DOHH2 (cell line): Measurements from ENCODE around the gene PRDM15.

Source experiments
- H3F3A ChIP-seq: fragments of 200-600 bp; sonication (generic), shearing (Covaris generic); 2 replicates; pipeline ENCODE4 v1.6.0; 2016; ENCODE audit warnings: antibody characterized with exemption, mild to moderate bottlenecking; ENCODE audit not compliant: control insufficient read depth, insufficient read depth
- H3K27ac ChIP-seq: fragments of 200-600 bp; sonication (generic); 2 replicates; pipeline ENCODE4 v1.5.1; 2014; ENCODE audit warnings: low read depth, mild to moderate bottlenecking, low read length, moderate library complexity
- H3K27me3 ChIP-seq: fragments of 200-600 bp; sonication (generic); 2 replicates; pipeline ENCODE4 v1.6.1; 2014; ENCODE audit warnings: mild to moderate bottlenecking, low read length, mixed read lengths; ENCODE audit not compliant: control insufficient read depth
- H3K36me3 ChIP-seq: fragments of 200-600 bp; sonication (generic); 2 replicates; pipeline ENCODE4 v1.6.1; 2014; ENCODE audit warnings: mild to moderate bottlenecking, low read length, moderate library complexity, mixed read lengths; ENCODE audit not compliant: control insufficient read depth
- H3K4me1 ChIP-seq: fragments of 200-600 bp; sonication (generic); 2 replicates; pipeline ENCODE4 v1.6.1; 2014; ENCODE audit warnings: mild to moderate bottlenecking, low read length, mixed read lengths; ENCODE audit not compliant: control insufficient read depth
- H3K4me2 ChIP-seq: fragments of 200-600 bp; sonication (generic); 2 replicates; pipeline ENCODE4 v1.6.0; 2014; ENCODE audit warnings: mild to moderate bottlenecking, low read length, moderate library complexity
- H3K4me3 ChIP-seq: fragments of 200-600 bp; sonication (generic); 2 replicates; pipeline ENCODE4 v1.5.1; 2014; ENCODE audit warnings: mild to moderate bottlenecking, low read length, mixed read lengths
- H3K79me2 ChIP-seq: fragments of 200-600 bp; sonication (generic); 2 replicates; pipeline ENCODE4 v1.6.1; 2014; ENCODE audit warnings: mild to moderate bottlenecking, low read length, mixed read lengths; ENCODE audit not compliant: control insufficient read depth
- H3K9me2 ChIP-seq: fragments of 200-600 bp; sonication (generic); replicated peaks from 2 replicates; pipeline ENCODE4 v1.6.1; 2014; ENCODE audit warnings: mild to moderate bottlenecking, low read length, mixed read lengths; ENCODE audit not compliant: control insufficient read depth
- H3K9me3 ChIP-seq: fragments of 200-600 bp; sonication (generic); 2 replicates; pipeline ENCODE4 v1.6.1; 2014; ENCODE audit warnings: antibody characterized with exemption, low read length, mixed read lengths; ENCODE audit not compliant: control insufficient read depth, insufficient read depth
- H4K20me1 ChIP-seq: fragments of 200-600 bp; sonication (generic); 2 replicates; pipeline ENCODE4 v1.6.0; 2014; ENCODE audit warnings: low read depth, mild to moderate bottlenecking, antibody characterized with exemption, low read length, moderate library complexity; ENCODE audit not compliant: control insufficient read depth, insufficient read depth
- EZH2phosphoT487 ChIP-seq: fragments of 200-600 bp; sonication (generic); IDR thresholded peaks from 2 replicates; pipeline ENCODE4 v1.6.1; 2017; ENCODE audit warnings: borderline replicate concordance, mild to moderate bottlenecking, antibody characterized with exemption, low read length, moderate library complexity, mixed read lengths
- TF ChIP-seq, protein P1 (sequence below): fragments of 200-600 bp; sonication (generic); IDR thresholded peaks from one replicate; pipeline ENCODE4 v1.5.1; 2014; ENCODE audit warnings: antibody characterized with exemption, mild to moderate bottlenecking, low read depth, low read length; ENCODE audit not compliant: poor library complexity, severe bottlenecking

The PRDM15 gene

DNA sequence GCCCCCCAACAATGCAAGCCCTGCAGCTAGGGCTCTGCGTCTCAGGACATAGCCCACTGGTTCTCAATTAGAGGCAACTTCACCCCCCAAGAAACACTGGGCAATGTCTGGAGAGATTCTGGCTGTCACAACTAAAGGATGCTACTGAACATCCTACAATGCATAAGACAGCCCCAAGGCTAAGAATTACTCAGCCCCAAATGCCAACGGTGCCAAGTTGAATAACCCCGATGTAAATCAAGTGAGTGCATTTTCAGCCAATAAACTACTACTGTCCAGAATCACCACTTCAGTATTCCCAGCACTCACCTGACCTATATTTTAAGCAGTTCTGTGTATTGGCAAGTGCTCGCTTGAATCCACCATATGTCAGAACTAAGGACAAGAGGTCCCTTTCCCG lies 119.2 kb downstream of the PRDM15 start:
- H3K4me1 ChIP-seq, result no peaks in the 10 kb centered on the region
- no peaks in the 10 kb centered on the region for H3K9me2 ChIP-seq
- TF ChIP-seq, protein P1, sequence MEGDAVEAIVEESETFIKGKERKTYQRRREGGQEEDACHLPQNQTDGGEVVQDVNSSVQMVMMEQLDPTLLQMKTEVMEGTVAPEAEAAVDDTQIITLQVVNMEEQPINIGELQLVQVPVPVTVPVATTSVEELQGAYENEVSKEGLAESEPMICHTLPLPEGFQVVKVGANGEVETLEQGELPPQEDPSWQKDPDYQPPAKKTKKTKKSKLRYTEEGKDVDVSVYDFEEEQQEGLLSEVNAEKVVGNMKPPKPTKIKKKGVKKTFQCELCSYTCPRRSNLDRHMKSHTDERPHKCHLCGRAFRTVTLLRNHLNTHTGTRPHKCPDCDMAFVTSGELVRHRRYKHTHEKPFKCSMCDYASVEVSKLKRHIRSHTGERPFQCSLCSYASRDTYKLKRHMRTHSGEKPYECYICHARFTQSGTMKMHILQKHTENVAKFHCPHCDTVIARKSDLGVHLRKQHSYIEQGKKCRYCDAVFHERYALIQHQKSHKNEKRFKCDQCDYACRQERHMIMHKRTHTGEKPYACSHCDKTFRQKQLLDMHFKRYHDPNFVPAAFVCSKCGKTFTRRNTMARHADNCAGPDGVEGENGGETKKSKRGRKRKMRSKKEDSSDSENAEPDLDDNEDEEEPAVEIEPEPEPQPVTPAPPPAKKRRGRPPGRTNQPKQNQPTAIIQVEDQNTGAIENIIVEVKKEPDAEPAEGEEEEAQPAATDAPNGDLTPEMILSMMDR, result no peak
- TF ChIP-seq EZH2phosphoT487, result no peak
- H3K36me3 ChIP-seq, result no peaks in the 10 kb centered on the region
- H3K27ac ChIP-seq, result no peak overlapping the region
- H3K27me3 ChIP-seq, result peaks cover 22% of the 10 kb centered on the region
- H3K4me2 ChIP-seq, result no peak overlapping the region
- no peaks in the 10 kb centered on the region for H4K20me1 ChIP-seq
- no peaks in the 10 kb centered on the region for H3K9me3 ChIP-seq
- H3K4me3 ChIP-seq, result no peak overlapping the region
- no peaks in the 10 kb centered on the region for H3K79me2 ChIP-seq
- no peaks in the 10 kb centered on the region for H3F3A ChIP-seq

DNA sequence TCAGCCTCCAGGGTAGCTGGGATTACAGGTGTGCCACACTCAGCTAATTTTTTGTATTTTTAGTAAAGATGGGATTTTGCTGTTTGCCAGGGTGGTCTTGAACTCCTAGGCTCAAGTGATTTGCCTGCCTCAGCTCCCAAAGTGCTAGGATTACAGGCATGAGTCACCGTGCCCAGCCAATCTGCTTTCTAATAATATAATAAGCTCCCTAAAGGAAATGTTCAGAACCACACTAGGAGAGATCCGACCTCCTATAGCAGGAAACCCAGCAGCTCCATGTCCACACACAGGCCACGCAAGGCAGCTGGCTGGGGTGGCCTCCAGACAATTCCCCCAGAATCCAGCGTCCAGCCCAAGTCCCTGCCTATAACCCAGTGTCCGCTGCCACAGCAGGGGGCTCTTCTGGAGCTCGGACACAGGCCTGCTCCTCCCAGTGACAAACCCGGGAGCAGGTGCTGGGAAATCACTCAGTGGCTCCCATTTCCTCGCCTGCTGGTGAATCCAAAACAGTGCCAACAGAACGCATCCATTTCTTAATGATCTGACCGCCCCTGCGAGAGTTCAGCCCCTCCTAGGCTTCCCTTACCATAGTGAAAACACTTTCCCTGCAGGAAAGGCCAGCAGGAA lies 119.8 kb downstream of the PRDM15 start:
- no peaks in the 10 kb centered on the region for H4K20me1 ChIP-seq
- H3K4me3 ChIP-seq, result no peak overlapping the region
- no peaks in the 10 kb centered on the region for H3K36me3 ChIP-seq
- no peaks in the 10 kb centered on the region for H3K9me3 ChIP-seq
- H3K4me1 ChIP-seq, result no peaks in the 10 kb centered on the region
- H3F3A ChIP-seq, result no peaks in the 10 kb centered on the region
- no peak overlapping the region for H3K27ac ChIP-seq
- H3K4me2 ChIP-seq, result no peak overlapping the region
- TF ChIP-seq EZH2phosphoT487, result no peak
- TF ChIP-seq, protein P1, result no peak
- peaks cover 22% of the 10 kb centered on the region for H3K27me3 ChIP-seq
- no peaks in the 10 kb centered on the region for H3K9me2 ChIP-seq
- no peaks in the 10 kb centered on the region for H3K79me2 ChIP-seq

DNA sequence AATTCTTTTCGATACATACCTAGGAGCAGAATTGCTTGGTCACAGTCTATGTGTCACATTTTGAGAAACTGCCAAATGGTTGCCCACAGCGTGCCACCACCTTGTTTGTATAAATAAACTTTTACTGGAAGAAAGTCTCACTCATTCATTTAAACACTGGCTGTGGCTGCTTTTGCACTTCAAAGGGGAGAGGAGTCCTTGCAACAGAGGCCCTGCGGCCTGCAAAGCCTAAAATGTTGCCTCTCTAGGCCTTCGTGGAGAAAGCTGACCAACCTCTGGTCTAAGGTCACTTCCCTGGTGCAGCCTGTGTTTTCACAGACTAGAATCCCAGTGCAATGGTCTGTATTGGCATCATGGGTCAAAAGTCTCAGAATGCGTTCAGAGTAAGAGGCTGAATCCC lies 120.6 kb downstream of the PRDM15 start:
- Histone ChIP-seq H3K4me3 (no peak overlapping the region), H4K20me1 (no peaks in the 10 kb centered on the region), H3K79me2 (no peaks in the 10 kb centered on the region), H3K4me2 (no peak overlapping the region), H3K27me3 (peaks cover 22% of the 10 kb centered on the region), H3K27ac (no peak overlapping the region), H3K36me3 (no peaks in the 10 kb centered on the region), H3K9me2 (no peaks in the 10 kb centered on the region), H3K9me3 (no peaks in the 10 kb centered on the region), H3F3A (no peaks in the 10 kb centered on the region), H3K4me1 (no peaks in the 10 kb centered on the region)
- no peak for TF ChIP-seq EZH2phosphoT487
- TF ChIP-seq, protein P1, result no peak
